GM18520 (cell line): ENCODE data around the gene LRIF1.
A peak's percentile ranks its signal among the peaks of the same experiment; 100 is the strongest.
"Not testable (repeated sequence)": the region's sequence is repeated elsewhere in the genome, so short reads cannot be mapped to it uniquely, and the experiment has no call there.

Source experiments
- ATAC-seq: cut with Tn5 transposase; IDR thresholded peaks from one replicate; pipeline ENCODE4 v1.9.1; 2021; ENCODE audit not compliant: unreplicated experiment

LRIF1 gene, protein sequence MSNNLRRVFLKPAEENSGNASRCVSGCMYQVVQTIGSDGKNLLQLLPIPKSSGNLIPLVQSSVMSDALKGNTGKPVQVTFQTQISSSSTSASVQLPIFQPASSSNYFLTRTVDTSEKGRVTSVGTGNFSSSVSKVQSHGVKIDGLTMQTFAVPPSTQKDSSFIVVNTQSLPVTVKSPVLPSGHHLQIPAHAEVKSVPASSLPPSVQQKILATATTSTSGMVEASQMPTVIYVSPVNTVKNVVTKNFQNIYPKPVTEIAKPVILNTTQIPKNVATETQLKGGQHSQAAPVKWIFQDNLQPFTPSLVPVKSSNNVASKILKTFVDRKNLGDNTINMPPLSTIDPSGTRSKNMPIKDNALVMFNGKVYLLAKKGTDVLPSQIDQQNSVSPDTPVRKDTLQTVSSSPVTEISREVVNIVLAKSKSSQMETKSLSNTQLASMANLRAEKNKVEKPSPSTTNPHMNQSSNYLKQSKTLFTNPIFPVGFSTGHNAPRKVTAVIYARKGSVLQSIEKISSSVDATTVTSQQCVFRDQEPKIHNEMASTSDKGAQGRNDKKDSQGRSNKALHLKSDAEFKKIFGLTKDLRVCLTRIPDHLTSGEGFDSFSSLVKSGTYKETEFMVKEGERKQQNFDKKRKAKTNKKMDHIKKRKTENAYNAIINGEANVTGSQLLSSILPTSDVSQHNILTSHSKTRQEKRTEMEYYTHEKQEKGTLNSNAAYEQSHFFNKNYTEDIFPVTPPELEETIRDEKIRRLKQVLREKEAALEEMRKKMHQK

DNA sequence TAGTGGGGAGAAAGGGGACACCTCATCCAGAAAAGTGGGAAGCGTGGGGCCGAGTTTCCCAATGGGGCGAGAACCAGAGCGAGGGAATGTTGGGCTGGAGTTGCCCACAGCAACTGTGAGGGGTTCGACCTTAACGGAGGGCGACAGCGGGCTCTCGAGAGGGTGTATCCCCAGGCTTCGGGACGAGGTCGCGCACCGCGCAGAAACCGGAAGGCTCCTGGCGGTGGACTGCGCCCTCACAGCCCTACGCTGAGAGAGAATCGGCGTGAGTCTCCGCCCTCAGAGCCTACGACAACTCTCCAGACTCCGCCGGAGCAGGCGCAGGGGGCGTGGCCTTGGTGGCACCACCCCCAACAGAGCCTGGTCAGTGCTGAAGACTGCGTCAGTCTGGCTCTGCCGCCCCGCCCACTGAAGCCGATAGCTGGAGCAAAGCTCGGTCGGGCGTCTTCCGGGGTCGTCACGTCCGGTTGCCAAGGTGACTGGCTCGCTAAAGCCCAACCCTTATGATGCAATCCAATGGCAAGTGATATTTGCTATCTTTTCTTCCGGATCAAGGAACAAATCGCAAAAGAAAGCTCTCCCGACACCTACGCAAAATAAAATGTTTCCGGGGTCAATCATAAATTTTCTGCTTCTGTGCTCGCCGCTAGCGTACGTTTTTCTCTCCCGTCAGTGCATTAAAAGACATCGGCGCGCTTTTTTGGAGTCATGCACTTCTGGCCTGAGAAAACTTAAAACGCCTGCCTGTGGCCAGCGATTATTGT is at the start of gene LRIF1:
LRIF1 (minus strand) TSS at position 232 of the 764 bp plus-strand sequence. CDS start 234 bp downstream, outside the sequence.
- ATAC-seq: peak; percentile 96

DNA sequence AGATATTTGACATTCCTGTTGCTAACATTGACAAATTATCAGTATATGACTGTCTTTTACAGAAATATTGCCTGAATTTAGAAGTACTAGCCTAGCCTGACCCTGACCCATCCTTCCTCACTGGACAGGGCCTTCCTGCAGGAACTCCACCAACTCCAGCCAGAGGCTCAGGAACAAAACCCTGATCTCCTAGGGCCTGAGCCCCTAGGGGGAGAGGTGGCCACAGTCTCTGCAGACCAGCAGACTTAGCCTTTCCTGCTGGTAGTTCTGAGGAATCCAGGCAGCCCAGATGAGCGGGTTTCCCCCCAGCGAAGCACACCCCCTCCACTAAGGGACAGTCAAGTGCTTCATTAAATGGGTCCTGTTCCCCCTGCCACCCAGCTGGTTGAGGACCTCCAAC is 44.3 kb upstream of the LRIF1 start:
- ATAC-seq: no peak

DNA sequence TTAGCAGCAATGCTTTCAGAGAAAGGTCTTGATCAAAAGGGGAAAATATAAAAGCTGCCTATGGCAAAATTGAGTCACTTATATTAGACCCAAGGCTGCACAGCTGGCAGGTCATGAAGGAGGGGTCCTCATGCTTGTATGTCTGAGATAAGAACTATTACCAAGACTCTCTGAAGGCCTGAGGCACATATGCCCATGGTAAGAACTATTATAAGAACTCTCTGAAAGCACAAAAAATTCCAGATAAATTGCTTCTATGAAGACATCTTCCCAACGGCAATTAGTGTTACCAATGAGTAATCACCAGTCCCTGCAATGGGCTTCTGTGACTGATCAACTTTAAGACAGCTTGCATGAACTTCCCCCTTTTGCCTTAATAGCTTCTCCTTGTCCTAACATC is 42.8 kb upstream of the LRIF1 start:
- ATAC-seq: no peak

DNA sequence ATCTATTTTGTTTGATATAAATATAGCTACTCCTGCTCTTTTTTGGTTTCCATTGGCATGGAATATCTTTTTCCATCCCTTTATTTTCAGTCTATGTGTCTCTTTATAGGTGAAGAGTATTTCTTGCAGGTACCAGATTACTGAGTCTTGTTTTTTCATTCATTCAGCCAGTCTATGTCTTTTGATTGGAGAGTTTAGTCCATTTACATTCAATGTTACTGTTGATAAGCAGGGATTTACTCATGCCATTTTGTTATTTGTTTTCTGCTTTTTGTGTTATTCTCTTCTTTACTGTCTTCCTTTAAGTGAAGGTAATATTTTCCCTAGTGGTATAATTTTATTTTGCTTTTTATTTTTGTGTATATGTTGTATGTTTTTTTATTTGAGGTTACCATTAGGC is 35.9 kb upstream of the LRIF1 start:
- ATAC-seq: not testable (repeated sequence)

DNA sequence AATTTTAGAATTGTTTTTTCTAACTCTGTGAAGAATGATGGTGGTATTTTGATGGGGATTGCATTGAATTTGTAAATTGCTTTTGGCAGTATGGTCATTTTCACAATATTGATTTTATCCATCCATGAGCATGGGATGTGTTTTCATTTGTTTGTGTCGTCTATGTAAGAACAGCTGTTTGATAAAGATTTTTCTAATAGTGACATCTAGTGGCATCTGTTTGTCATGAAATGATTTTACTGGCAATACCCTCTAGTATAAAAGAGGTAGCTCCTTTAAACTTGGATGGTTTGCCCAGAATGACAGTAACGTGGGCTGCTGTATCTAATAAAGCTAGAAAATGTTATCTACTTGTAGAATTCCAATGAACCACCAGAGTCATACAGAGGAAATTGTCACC is 28.6 kb upstream of the LRIF1 start:
- not testable (repeated sequence) for ATAC-seq

DNA sequence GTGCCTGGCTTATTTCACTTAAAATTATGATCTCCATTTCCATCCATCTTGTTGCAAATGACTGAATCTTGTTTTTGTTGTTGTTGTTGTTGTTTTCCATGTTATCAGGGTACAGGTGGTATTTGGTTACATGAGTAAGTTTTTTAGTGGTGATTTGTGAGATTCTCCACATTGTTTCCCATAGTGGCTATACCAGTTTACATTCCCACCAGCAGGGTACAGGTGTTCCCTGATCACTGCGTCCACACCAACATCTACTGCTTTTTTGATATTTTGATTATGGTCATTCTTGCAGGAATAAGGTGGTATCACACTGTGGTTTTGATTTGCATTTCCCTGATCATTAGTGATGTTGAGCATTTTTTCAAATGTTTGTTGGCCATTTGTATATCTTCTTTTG is 27.6 kb upstream of the LRIF1 start:
- not testable (repeated sequence) for ATAC-seq

DNA sequence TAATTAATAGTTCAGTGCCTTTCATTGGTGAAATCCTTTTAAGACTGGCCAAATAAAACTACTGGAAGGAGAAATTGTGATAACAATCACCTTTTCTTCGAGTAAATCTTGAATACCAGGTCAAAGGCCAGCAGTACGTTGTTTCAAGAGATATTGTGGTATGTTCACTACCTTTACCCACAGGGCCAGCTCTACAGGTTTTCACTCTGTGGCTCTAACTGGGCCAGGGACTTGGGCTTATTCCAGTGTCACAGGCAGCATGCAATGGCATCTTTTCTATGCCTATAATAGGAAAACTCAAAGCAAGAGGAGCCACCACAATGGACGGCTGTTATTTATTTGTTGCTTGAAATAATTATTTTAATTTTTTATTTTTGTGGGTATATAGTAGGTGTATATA is 26.8 kb upstream of the LRIF1 start:
- no peak for ATAC-seq

DNA sequence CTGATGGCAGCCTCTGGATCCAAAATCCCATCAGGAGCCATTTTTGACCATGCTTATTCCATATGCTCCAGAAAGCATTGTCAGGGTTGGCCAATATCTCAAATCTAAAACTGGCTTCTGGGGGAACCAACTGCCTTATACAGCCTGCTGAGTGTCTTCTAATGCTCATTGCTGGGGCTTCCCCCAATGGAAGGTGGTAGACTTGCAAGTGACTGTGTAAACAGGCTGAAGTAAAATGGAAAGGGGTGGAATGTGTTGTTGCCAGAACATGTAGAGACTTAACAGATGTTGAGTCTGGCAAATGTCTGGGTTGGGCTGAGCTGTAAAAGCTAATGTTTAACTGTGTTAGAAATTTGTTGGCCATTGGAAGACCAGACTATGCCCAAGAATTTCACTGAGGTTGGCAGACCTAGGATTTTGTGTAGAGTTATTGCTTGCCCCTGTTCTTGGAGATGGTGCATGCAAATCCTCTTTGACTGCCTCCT is 22.7 kb upstream of the LRIF1 start:
- no peak for ATAC-seq

DNA sequence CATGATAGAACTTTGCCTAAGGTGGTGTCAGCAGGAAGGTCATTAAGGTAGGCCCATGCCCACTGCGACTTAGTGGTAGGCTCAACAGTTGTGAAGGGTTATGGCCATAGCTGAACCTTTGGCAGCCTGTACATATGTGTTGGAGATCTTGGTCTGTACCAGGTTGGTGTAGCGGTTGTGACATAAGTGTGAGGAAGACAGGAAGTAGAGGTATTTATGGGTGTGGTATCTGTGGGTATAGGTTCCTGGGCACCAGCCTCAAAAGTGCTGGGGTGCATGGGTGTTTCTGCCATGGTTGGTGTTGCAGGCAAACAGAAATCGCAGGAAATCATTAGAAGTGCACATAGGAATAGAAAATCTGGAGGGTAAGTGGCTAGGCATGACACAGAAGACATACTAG is 18.6 kb upstream of the LRIF1 start:
- ATAC-seq: no peak

DNA sequence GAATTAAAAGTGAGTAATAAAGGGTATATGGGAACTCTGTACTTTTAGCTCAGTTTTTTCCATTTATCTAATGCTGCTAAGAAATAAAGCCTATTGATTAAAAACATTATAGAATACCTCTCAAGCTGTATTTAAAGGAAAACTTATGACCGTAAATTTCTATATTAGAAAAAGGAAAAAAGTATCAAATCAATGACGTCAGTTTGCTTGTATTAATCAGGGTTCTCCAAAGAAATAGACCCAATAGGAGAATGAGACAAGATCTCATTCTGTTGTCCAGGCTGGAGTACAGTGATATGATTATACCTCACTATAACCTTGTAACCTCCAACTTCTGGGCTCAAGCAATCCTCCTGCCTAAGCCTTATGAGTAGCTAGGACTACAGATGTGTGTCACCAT is 15.4 kb upstream of the LRIF1 start:
- ATAC-seq: no peak

DNA sequence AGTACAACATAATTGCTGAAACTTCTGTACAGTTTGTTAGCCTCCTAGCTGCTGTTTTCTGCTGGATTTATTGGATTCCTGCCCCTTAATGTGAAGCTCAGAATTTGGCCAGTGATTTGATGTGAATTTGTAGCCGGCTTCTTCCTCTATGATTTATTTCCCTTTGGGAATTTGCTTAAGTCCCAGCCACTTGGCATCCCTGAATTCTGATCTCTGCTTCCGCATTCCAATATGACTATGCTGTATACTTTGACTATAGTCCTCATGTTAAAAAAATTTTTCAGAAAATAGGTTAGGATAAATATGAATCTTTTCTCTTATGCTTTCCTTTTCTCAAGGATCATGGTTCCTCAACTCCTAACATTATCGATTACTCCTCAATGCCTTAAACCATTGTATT is 12.4 kb upstream of the LRIF1 start:
- ATAC-seq: no peak

DNA sequence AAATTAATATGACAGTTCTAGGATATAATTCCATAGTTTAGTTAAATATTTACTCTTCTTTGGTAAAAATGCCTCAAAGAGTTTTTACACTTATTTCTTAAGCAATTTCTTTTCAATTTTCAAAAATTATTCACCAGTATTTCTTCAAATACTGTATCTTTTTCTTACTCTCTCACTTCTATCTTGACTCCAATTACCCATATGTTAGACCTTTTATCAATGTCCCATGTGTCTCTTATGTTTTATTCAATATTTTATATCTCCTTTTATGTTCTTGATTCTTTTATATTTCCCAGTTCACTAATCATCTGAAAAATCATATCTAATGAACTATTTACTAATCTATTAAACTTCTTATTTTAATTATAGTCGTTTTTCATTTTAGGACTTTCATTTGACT is 11.5 kb upstream of the LRIF1 start:
- no peak for ATAC-seq

DNA sequence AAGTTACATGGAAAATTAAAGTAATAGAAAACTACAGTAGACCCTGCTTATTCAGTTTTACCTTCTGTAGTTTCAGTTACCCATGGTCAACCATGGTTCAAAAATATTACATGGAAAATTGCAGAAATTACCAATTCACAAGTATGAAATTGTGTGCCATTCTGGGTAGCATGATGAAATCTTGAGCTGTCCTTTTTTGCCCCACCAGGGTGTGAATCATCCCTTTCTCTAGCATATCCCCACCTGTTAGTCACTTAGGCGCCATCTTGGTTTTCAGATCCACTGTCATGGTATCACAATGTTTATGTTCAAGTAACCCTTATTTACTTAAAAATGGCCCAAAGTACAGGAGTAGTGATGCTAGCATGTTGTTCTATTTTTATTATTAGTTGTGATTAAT is 3.5 kb upstream of the LRIF1 start:
- ATAC-seq: no peak

DNA sequence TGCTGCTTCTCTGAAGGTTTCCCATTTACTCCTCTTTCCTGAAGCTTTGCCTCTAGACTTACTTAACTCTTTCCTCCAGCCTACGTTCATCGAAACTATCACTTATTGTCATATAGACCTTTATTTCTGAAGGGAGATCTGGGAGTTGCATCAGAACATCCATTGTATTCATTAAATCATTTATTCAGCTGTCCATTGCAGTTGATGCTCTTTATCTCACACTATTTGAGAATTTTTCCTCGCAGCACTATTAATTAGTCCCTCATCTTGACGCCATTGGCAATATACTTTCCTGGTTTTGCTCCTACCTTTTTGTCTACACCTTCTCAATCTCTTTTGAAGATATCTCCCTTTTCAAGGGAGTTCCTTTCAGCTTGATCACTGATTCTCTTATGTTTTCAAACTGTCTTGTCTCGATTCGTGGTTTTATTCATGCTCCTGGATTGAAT is 757 bp upstream of the LRIF1 start:
- ATAC-seq: no peak

DNA sequence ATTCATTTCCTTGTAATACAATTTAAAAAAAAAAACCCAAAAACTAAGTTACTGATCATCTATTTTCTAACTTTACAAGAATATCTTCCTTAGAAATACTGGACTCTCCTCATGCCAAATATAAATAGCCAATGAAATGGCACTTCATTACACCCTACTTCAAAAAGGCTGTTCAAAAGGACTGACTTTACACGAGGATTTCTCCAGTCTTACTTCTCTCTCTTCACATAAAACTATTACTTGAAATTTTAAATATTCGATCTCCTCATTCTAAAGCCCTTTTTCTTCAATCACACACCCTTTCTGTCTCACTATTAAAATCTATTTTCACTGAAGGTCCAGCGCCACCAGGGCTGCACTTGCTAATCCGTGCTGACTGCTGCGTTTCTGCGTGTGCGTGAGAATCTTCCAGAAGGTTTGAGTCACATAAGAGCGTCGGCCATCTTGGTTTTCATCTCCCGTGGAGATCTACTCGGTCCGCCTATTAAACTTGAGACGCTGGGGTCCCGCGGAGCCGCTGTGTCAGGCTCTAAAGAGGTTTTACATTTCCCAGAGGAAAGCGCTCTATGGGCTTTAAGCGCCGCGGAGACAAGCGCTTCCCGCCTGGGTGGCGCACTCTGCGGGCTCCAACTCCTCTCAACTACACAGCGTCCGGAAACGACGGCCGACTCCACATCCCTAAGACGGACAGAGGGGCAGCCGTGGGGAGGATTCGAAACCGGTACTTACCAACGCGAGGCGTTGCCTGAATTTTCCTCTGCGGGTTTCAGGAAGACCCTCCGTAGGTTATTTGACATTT is 631 bp downstream of the LRIF1 start:
- no peak for ATAC-seq

DNA sequence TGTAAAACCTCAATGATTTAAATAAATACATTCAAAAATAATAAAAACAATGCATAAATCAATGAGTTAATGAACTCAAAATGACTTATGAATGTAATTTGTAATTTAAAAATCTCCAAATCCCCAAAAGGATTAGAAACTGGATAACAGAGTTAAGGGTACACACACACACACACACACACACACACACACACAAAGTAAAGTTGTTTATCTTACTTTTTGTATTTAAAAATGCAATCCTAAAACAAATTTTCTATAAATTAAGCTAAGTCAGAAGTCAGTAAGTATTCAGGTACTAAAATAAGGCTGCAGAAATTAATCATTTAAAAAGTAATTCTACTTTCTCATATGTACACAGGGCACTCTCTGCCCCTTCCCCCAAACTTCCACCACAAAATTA is 1.8 kb downstream of the LRIF1 start:
- ATAC-seq: no peak

DNA sequence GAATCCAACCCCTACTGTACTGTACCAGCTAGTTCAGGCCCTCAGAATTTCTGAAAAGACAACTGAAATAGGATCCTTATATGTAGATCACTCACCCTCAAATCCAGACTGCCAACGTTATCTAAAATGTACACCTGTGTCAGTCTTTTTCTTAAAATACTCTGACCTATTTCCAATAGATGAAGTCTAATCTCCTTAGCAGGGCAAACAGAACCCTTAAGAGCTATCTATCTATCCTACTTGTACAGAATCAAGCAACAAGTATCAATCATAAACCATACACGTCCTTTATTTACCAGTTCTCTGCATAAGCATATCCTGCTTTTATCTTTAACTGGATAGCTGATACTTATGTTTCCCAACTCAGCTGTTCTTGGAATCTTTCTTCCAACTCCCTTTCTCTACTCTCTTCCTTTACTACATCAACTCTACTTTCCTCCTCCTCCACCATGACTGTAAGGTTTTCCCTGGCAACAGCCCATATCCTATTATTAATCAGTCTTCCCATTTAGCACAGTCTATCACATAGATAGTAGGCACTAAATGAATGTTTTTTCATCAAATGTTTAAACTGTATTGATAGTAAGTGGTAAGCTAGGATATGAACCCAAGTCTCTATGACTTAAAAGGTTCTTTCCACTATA is 2.8 kb downstream of the LRIF1 start:
- no peak for ATAC-seq

DNA sequence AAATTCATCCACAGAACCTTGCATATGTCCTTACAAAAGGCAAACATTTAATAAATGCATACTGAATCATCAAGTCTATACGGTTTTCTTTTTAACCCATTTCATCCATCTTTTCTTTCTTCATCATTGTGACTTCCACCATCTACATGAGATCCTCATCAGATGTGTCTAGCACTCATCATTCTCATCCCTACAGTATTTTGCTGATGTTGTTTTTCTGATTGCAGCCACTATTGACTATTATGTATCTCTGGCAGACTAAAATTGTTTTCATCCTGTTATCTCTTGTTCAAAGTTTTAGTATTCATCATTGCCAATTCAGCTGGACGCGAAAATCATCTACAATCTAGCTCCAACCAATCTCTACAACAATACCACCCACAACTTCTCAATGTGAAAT is 5.9 kb downstream of the LRIF1 start:
- ATAC-seq: no peak

DNA sequence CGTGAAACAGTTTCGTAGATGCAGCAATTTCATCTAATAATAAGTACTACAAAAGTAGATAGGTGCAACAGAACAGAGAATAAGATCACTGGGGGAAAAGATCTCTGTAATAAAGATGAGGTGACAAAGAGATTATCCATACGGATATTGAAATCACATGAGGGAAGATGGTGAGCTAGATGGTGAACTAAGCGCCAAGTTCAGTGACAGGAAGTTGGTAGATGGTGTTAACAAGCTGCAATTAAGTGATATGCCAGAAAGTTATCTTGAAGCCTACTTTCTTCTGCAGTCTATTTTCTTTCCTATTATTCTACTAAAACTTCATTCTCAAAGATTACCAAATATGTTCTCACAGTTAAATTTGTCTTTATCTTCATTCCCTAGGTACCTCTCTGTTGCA is 7.1 kb downstream of the LRIF1 start:
- ATAC-seq: no peak

DNA sequence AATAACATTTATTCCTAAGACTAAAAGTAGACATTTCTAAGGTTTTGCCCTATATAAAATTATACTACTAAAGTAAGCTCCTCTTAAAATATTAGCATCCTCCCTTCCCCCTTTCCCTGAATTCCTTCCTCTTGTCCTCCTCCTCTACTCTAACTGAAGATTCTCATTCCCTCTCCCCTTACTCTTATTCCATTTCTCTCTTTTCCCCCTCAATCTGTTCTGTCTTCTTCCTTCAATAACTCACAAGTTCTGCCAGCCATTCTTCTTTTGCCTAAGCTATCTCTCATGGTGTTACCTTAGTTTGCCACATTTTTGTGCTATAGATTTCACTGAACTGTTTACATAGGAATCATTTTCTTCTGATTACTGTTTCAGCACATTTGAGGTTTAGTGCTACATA is 10.7 kb downstream of the LRIF1 start:
- no peak for ATAC-seq
